ENCODE data around the gene PIP4P1.

Gene PIP4P1

GRCh38 chr14:20469890-20470602 lies 8.8 kb upstream of the PIP4P1 start:
- H3K4me1 ChIP-seq (ENCODE audit: low read length), result peaks cover 4% of the 10 kb centered on the region; the same call in 1 of the 2 replicates
- peak; percentile 24 for DNase-seq
- H3K4me3 ChIP-seq (ENCODE audit: low read length), result peak overlapping the region; percentile 85
- H3K27me3 ChIP-seq (replicated peaks; ENCODE audit: insufficient read depth, low read length), result no peaks in the 10 kb centered on the region
- H3K9ac ChIP-seq (ENCODE audit: low read length), result peak overlapping the region; percentile 83
- H2AFZ ChIP-seq (ENCODE audit: low read length), result peak overlapping the region; percentile 42; the same call in 1 of the 2 replicates
- H3F3A ChIP-seq (ENCODE audit: insufficient read depth, low read length), result no peaks in the 10 kb centered on the region
- H3K27ac ChIP-seq (ENCODE audit: low read length), result peak overlapping the region; percentile 74
- H3K9me3 ChIP-seq (replicated peaks; ENCODE audit: insufficient read depth, low read length), result no peaks in the 10 kb centered on the region
- H3K36me3 ChIP-seq (replicated peaks; ENCODE audit: insufficient read depth, low read length), result no peaks in the 10 kb centered on the region
- no peak for TF ChIP-seq EZH2 (optimal IDR thresholded peaks at IDR 0.05; ENCODE audit: low read depth, low read length)
- no peak for TF ChIP-seq CTCF (IDR thresholded peaks at IDR 0.05; ENCODE audit: low read length)
- no peak for TF ChIP-seq EZH2phosphoT487 (IDR thresholded peaks at IDR 0.05; ENCODE audit: low read length)
- H3K79me2 ChIP-seq (ENCODE audit: low read length), result peaks cover 36% of the 10 kb centered on the region
- H3K9me2 ChIP-seq (replicated peaks; ENCODE audit: insufficient read depth, low read length), result no peaks in the 10 kb centered on the region
- H3K4me2 ChIP-seq (ENCODE audit: low read depth, low read length), result peak overlapping the region; percentile 85
- no peaks in the 10 kb centered on the region for H4K20me1 ChIP-seq (ENCODE audit: insufficient read depth, low read length)

GRCh38 chr14:20469242-20469889 lies 8.1 kb upstream of the PIP4P1 start, which contains the start of gene PNP:
Gene PNP (plus strand): TSS chr14:20469406. CDS start chr14:20469525, 119 bp downstream.
- Histone ChIP-seq H3K27ac (ENCODE audit: low read length) (peak within 1 kb of the TSS; percentile 74), H3K27me3 (replicated peaks; ENCODE audit: insufficient read depth, low read length) (no peaks in the 10 kb centered on the region), H3K4me3 (ENCODE audit: low read length) (peak within 1 kb of the TSS; percentile 85), H3K4me2 (ENCODE audit: low read depth, low read length) (peak within 1 kb of the TSS; percentile 85), H3K4me1 (ENCODE audit: low read length) (peaks cover 4% of the 10 kb centered on the region; the same call in 1 of the 2 replicates), H3F3A (ENCODE audit: insufficient read depth, low read length) (no peaks in the 10 kb centered on the region), H3K9me3 (replicated peaks; ENCODE audit: insufficient read depth, low read length) (no peaks in the 10 kb centered on the region), H3K36me3 (replicated peaks; ENCODE audit: insufficient read depth, low read length) (no peaks in the 10 kb centered on the region), H3K79me2 (ENCODE audit: low read length) (peaks cover 36% of the 10 kb centered on the region), H2AFZ (ENCODE audit: low read length) (peak within 1 kb of the TSS; percentile 65; the same call in 1 of the 2 replicates), H3K9ac (ENCODE audit: low read length) (peak within 1 kb of the TSS; percentile 83), H4K20me1 (ENCODE audit: insufficient read depth, low read length) (no peaks in the 10 kb centered on the region), H3K9me2 (replicated peaks; ENCODE audit: insufficient read depth, low read length) (no peaks in the 10 kb centered on the region)
- DNase-seq, result peak; percentile 82
- TF ChIP-seq EZH2phosphoT487 (IDR thresholded peaks at IDR 0.05; ENCODE audit: low read length), result no peak
- TF ChIP-seq EZH2 (optimal IDR thresholded peaks at IDR 0.05; ENCODE audit: low read depth, low read length), result no peak
- no peak for TF ChIP-seq CTCF (IDR thresholded peaks at IDR 0.05; ENCODE audit: low read length)

- peak overlapping the region; percentile 83; the same call in 1 of the 2 replicates for H3K9ac ChIP-seq (ENCODE audit: low read length)
- no peaks in the 10 kb centered on the region for H3K27me3 ChIP-seq (replicated peaks; ENCODE audit: insufficient read depth, low read length)
- peak overlapping the region; percentile 85; the same call in 1 of the 2 replicates for H3K4me3 ChIP-seq (ENCODE audit: low read length)
- H3K4me2 ChIP-seq (ENCODE audit: low read depth, low read length), result peak overlapping the region; percentile 85; the same call in 1 of the 2 replicates
- no peaks in the 10 kb centered on the region for H3K36me3 ChIP-seq (replicated peaks; ENCODE audit: insufficient read depth, low read length)
- H3F3A ChIP-seq (ENCODE audit: insufficient read depth, low read length), result no peaks in the 10 kb centered on the region
- no peaks in the 10 kb centered on the region for H3K9me2 ChIP-seq (replicated peaks; ENCODE audit: insufficient read depth, low read length)
- no peak for DNase-seq
- peaks cover 36% of the 10 kb centered on the region for H3K79me2 ChIP-seq (ENCODE audit: low read length)
- 0 out of 2 replicates have a peak overlapping the region, but pooled peaks have one; percentile 65 for H2AFZ ChIP-seq (ENCODE audit: low read length)
- no peak overlapping the region for H3K27ac ChIP-seq (ENCODE audit: low read length)
- no peak for TF ChIP-seq CTCF (IDR thresholded peaks at IDR 0.05; ENCODE audit: low read length)
- no peak for TF ChIP-seq EZH2phosphoT487 (IDR thresholded peaks at IDR 0.05; ENCODE audit: low read length)
- TF ChIP-seq EZH2 (optimal IDR thresholded peaks at IDR 0.05; ENCODE audit: low read depth, low read length), result no peak
- no peaks in the 10 kb centered on the region for H3K9me3 ChIP-seq (replicated peaks; ENCODE audit: insufficient read depth, low read length)
- no peaks in the 10 kb centered on the region for H4K20me1 ChIP-seq (ENCODE audit: insufficient read depth, low read length)
- H3K4me1 ChIP-seq (ENCODE audit: low read length), result peaks cover 4% of the 10 kb centered on the region; the same call in 1 of the 2 replicates
Measured at GRCh38 chr14:20468764-20469241, 7.6 kb upstream of the PIP4P1 start.

All from MM.1S (cell line).